ES-I3 (cell line): ENCODE results near the gene NT5C1B.
"Not testable (repeated sequence)": the region's sequence is repeated elsewhere in the genome, so short reads cannot be mapped to it uniquely, and the experiment has no call there.

Source experiments
- H3K36me3 ChIP-seq: 2 replicates; pipeline ENCODE4 v1.6.1; 2013; ENCODE audit warnings: mild to moderate bottlenecking, low read length, control low read depth, moderate library complexity; ENCODE audit not compliant: insufficient read depth
- H3K4me1 ChIP-seq: 2 replicates; pipeline ENCODE4 v1.6.1; 2013; ENCODE audit warnings: mild to moderate bottlenecking, control low read depth, low read length; ENCODE audit not compliant: insufficient read depth
- H3K9ac ChIP-seq: 2 replicates; pipeline ENCODE4 v1.6.1; 2013; ENCODE audit warnings: low read depth, mild to moderate bottlenecking, low read length, moderate library complexity
- H3K9me3 ChIP-seq: 2 replicates; pipeline ENCODE4 v1.6.1; 2013; ENCODE audit warnings: mild to moderate bottlenecking, low read length, moderate library complexity; ENCODE audit not compliant: control insufficient read depth, insufficient read depth

The NT5C1B gene

DNA sequence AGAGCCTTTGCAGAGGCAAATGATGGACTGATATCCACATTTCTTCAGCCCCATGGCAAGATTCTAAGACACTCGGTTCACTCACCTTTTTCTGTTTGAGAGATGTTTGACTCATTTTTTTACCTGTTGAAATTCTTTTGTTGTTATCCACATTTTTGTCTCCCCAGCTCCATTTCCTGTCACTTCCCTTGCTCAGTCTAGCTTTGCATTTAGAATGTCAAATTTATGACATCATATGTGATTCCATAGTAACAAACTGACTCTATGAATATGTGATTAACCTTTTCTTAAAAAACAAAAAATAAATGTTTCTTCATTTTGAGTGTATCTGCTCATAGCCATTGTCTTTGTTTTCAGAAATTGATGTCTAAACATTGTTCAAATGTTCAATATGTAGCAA, at the start of gene NT5C1B:
NT5C1B (minus strand) TSS at position 216 of the 400 bp plus-strand sequence; CDS start at position 115, 101 bp downstream.
- no peaks in the 10 kb centered on the region for H3K4me1 ChIP-seq
- no peaks in the 10 kb centered on the region for H3K36me3 ChIP-seq
- no peak within 1 kb of the TSS for H3K9ac ChIP-seq
- no peaks in the 10 kb centered on the region for H3K9me3 ChIP-seq

DNA sequence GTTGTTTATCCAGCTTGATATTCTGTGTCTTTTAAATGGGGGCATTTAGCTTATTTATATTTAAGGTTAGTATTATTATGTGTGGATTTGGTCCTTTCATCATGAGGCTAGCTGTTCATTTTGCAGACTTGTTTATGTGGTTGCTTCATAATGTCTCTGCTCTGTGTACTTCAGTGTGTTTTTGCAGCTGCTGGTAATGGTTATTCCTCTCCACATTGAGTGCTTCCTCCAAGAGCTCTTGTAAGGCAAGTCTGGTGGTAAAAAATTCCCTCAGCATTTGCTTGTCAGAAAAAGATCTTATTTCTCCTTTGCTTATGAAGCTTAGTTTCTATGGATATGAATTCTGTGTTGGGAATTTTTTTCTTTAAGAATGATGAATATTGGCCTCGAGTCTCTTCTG, 47.8 kb upstream of the NT5C1B start:
- Histone ChIP-seq H3K4me1 (no peaks in the 10 kb centered on the region), H3K9ac (no peak overlapping the region), H3K36me3 (no peaks in the 10 kb centered on the region), H3K9me3 (peaks cover 3% of the 10 kb centered on the region)

DNA sequence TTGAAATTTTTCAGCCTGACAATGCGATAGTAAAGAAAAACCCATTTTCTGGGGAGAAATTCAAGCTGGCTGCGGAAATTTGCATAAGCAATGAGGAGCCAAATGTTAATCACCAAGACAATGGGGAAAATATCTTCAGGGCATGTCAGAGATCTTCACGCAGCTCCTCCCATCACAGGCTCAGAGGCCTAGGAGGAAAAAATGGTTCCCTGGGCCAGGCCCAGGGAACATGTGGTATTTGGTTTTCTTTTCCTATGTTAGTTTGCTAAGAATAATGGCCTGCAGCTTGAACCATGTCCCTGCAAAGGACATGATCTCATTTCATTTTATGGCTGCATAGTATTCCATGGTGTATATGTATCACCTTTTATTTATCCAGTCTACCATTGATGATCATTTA, 43.3 kb upstream of the NT5C1B start:
- H3K9me3 ChIP-seq, H3K9ac ChIP-seq, H3K4me1 ChIP-seq: not testable (repeated sequence)

DNA sequence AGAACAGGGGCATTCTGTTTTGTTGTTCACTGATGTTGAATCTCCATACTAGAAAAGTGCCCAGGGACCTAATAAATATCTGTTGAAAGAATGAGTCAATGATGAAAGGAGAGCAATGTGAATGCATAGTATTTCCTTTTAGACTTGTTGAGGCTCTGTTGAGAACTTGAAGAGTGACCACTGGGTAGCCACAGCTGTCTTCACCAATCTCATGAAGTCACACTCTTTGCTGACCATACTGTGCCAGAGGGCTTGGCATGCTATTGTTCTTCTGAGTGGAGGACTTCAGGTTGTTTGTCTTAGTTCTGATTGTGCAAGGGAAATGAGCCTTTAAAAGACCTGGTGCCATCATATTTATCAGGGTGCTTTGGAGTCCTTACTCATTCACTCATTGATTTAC, 41.6 kb upstream of the NT5C1B start:
- Histone ChIP-seq H3K9me3 (peaks cover 3% of the 10 kb centered on the region; the same call in 1 of the 2 replicates), H3K36me3 (no peaks in the 10 kb centered on the region), H3K4me1 (no peaks in the 10 kb centered on the region), H3K9ac (no peak overlapping the region)

More for the DNA sequence above, 43.3 kb upstream of the NT5C1B start:
- not testable (repeated sequence) for H3K36me3 ChIP-seq

DNA sequence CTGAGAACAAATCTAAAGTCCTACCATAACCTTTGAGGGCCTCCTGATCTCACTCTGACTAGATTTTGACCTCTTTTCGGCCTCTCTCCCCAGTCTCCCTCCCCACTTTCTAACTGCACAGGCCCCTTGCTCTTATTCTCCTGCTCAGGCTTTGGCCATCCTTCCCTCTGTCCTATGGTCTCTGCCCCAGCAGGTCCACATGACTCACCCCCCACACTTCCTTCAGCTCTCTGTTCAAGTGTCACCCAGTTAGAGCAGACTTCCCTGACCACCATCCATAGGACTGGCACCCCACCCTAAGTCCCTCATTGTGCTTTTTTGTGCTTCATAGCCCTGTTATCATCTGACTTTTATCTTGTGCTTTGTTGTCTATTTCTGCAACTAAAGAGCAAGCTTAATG, 41.2 kb upstream of the NT5C1B start:
- H3K9ac ChIP-seq, result no peak overlapping the region
- no peaks in the 10 kb centered on the region for H3K36me3 ChIP-seq
- no peaks in the 10 kb centered on the region for H3K4me1 ChIP-seq
- H3K9me3 ChIP-seq, result peaks cover 3% of the 10 kb centered on the region; the same call in 1 of the 2 replicates

DNA sequence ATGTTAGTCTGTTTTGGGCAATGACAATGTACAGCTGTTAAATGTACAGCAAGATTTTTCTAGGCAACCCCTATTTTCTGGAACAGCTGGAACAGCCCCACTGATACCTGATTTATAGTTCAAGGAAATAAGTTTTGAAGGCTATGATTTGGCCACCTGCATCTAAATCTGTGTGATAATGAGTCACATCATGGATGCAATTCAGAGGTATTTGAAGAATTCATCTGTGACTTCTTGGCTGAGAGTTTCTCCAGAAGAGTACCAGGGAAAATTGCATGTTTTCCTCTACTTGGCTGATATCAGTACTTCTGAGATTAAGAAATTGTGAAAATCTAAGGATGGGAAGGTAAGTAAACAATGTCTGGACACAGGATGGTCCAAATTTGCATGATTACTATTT, 40.7 kb upstream of the NT5C1B start:
- no peak overlapping the region for H3K9ac ChIP-seq
- H3K4me1 ChIP-seq, result no peaks in the 10 kb centered on the region
- H3K36me3 ChIP-seq, result no peaks in the 10 kb centered on the region
- H3K9me3 ChIP-seq, result peaks cover 3% of the 10 kb centered on the region; the same call in 1 of the 2 replicates

DNA sequence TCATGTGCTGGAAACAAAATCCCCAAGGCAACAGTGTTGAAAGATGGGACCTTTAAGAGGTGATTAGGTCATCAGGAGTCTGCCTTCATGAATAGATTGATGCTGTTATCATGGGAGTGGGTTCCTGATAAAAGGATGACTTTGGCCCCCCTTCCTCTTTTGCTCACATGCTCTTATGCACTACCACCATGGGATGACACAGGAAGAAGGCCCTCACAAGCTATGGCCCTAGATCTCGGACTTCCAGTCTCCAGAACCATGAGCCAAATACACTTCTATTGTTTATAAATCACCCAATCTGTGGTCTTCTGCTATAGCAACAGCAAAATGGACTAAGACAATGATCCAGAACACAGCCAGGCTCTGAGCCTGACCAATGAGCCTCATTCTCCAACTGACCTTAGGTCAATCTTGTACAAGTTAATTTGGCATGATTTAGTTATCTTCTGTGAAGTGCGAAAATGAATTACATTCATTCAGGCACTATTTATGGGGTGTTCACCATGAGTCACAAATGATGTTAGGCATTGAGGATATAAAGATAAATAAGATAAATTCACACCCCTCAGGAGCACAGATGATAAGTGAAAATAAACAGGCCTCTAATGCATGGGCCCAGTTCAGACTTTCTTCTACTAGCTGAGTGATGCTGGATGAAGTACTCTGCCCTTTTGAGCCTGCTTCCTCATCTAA, 37.7 kb upstream of the NT5C1B start:
- no peaks in the 10 kb centered on the region for H3K36me3 ChIP-seq
- no peaks in the 10 kb centered on the region for H3K4me1 ChIP-seq
- H3K9me3 ChIP-seq, result no peaks in the 10 kb centered on the region

DNA sequence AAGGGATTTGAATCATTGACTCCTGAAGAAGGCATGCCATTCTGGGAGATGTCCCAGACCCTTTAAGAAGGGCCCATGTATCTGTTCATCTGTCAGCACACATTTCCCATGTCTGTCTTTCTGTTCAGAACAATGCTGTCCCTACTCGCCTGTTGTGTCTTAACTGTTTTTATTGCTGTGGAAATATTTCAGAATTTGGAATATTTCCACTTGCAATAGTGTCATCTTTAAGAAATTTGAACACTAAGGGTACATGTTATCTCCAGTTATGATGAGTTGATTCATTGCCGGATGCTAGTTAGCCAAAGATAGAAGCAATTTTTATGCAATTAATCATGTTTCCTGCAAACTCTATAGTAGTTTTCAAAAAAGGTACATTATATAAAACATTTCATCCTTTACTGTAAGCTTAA, 36.9 kb upstream of the NT5C1B start:
- no peak overlapping the region for H3K9ac ChIP-seq
- H3K9me3 ChIP-seq, result no peaks in the 10 kb centered on the region
- H3K4me1 ChIP-seq, result no peaks in the 10 kb centered on the region
- no peaks in the 10 kb centered on the region for H3K36me3 ChIP-seq

More for the DNA sequence above, 37.7 kb upstream of the NT5C1B start:
- H3K9ac ChIP-seq, result no peak overlapping the region

DNA sequence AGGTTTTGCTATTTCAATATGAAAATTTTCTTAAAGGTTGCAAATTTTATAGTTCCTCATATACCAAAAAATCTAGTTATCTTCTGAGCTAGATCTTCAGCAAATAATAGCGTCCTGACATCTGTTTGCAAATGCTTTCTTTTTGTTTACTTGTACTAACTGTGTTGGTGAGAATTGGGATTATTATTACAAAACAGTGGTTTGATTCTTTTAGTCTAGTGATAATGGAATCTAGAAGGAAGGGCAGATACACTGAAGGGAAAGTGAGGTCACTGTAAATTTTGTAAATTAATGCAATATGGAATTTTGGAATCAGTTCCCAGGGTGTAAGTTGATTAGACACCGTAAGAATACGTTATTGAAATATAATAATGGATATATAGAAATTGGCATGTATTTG, 36.2 kb upstream of the NT5C1B start:
- Histone ChIP-seq H3K36me3 (no peaks in the 10 kb centered on the region), H3K9me3 (no peaks in the 10 kb centered on the region), H3K4me1 (no peaks in the 10 kb centered on the region), H3K9ac (no peak overlapping the region)

DNA sequence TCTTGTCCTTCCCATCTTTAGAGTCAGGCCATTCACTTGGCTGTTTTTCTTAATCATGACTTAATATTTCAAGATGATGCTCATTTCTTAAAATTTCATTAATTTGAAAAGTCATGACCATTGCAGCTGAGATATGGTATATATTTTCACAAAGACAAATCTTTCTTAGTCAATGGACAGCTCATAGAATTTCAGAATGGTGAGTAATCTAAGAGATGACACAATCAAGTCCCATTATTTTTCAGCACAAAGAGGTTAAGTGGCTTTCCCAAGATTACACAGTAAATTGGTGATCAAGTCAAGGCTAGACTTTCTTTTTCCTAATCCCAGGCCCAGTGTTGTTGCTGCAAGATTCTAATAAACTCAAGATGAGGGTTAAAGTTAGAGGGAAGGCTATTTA, 34.4 kb upstream of the NT5C1B start:
- H3K36me3 ChIP-seq, result no peaks in the 10 kb centered on the region
- no peaks in the 10 kb centered on the region for H3K9me3 ChIP-seq
- no peak overlapping the region for H3K9ac ChIP-seq
- no peaks in the 10 kb centered on the region for H3K4me1 ChIP-seq

DNA sequence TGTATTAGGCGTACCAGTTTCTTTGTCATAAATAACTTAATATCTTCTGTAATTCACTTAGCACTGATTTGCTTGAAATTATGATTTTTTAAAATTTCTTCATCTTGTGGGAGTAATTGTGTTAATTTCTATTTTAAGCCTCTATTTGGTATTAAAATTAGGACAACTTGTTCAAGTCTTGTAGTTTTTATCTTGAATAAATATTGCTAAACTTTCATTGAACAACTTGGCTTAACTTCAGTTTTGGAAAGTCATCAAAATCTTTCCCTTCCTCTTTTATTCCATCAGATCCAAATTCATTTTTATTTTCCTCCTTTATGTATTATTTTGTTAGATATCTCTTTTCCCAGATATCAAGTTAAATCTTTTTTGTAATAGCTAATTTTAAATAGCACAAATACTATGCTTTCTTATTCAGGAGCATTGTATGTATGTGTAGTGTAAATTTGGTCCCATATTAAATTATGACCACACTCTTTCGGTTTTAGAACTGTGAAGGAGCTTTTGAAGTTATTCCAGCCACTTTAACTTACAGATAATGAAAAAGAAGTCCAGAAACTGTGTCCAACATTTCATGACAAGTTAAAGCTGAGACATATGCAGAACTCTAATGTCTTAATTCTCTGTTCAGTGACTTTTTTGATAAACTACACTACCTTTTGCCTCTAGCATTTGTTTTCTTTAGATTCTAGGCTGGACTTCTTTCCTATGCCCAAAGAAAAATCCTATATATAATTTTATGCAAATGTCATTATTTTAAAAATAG, 31.7 kb upstream of the NT5C1B start:
- Histone ChIP-seq H3K4me1 (no peaks in the 10 kb centered on the region), H3K9me3 (no peaks in the 10 kb centered on the region), H3K36me3 (no peaks in the 10 kb centered on the region), H3K9ac (no peak overlapping the region)

DNA sequence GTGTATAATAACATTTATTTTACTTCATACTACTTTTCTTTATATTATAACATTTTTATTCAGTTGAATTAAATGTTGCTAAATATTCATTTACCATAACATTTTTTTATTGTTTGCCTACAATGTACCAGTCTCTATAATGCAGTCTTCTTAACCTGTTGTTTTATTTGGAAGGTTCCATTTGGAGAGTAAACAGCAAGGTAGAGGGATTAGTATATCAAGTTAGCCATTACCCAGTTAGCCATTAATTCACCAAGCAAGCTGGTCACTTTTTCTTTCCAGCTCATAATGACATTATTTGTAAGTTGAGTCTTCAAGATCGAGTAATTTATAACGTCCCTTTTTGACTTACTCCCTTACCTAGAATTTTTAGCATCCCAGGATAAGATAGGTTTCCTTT, 29.7 kb upstream of the NT5C1B start:
- no peaks in the 10 kb centered on the region for H3K36me3 ChIP-seq
- no peaks in the 10 kb centered on the region for H3K4me1 ChIP-seq
- no peak overlapping the region for H3K9ac ChIP-seq
- no peaks in the 10 kb centered on the region for H3K9me3 ChIP-seq

DNA sequence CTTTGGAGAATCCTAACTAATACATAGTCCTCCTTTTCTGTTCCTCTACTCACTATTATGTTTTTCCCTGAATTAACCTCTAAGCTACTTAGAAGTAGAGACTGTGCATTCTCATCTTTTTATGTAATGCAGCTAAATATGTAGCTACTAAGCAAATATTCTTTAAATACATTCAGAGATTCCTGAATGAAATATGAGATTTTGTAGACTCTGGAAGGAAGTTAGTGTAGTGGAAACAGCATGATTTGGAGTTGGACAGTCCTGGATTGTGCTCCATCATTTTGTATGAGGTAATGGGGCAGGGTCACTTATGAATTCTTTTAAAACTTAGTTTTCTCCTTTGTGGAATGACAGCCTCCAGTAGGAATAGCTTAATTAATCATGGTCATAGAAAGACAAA, 24.7 kb upstream of the NT5C1B start:
- H3K9me3 ChIP-seq, result no peaks in the 10 kb centered on the region
- no peak overlapping the region for H3K9ac ChIP-seq
- no peaks in the 10 kb centered on the region for H3K4me1 ChIP-seq
- no peaks in the 10 kb centered on the region for H3K36me3 ChIP-seq

DNA sequence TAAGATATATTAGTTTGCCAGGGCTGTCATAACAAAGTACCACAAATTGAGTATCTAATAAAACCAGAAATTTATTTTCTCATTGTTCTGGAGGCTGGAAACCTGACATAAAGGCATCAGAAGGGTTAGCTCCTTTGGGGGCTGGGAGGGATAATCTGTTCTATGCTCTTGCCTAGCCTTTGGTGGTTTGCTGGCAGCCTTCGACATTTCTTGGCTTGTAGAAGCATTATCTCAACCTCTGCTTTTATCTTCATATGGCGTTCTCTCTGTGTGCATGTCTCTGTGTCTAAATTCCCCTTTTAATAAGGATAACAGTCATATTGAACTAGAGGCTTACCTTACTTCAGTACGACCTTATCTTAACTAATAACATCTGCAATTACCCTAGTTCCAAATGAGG, 22.8 kb upstream of the NT5C1B start:
- H3K4me1 ChIP-seq, result no peaks in the 10 kb centered on the region
- H3K36me3 ChIP-seq, result no peaks in the 10 kb centered on the region
- no peaks in the 10 kb centered on the region for H3K9me3 ChIP-seq
- H3K9ac ChIP-seq, result no peak overlapping the region

DNA sequence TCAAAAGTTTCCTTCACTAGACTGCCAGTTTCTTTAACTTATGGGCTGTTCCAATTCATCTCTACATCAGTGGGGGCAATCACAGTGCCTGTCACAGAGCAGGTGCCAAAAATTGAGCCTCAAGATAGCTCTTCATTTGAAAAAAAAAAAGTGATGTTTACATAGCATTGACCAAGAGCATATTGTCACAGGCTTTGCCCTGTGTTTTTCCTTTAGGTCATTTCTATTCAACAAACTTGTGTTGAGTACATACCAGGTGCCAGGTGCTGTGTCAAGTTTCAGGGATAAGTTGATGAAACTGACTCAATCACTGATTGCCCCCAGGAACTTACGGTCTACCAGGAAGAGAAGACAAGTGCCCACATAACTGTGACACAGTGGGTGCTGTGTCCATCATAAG, 22.2 kb upstream of the NT5C1B start:
- H3K9me3 ChIP-seq, result no peaks in the 10 kb centered on the region

More for the DNA sequence above, 22.2 kb upstream of the NT5C1B start:
- Histone ChIP-seq H3K36me3 (no peaks in the 10 kb centered on the region), H3K9ac (no peak overlapping the region), H3K4me1 (no peaks in the 10 kb centered on the region)
